ENCODE measurements around the gene NEO1. TPM values are rescaled to one million over a fixed set of nuclear protein-coding genes. Genes with fewer than 3 reads are reported as not detected.

The NEO1 gene
- total RNA-seq, 1 experiment from 2014 or later: 41.8 TPM

DNA sequence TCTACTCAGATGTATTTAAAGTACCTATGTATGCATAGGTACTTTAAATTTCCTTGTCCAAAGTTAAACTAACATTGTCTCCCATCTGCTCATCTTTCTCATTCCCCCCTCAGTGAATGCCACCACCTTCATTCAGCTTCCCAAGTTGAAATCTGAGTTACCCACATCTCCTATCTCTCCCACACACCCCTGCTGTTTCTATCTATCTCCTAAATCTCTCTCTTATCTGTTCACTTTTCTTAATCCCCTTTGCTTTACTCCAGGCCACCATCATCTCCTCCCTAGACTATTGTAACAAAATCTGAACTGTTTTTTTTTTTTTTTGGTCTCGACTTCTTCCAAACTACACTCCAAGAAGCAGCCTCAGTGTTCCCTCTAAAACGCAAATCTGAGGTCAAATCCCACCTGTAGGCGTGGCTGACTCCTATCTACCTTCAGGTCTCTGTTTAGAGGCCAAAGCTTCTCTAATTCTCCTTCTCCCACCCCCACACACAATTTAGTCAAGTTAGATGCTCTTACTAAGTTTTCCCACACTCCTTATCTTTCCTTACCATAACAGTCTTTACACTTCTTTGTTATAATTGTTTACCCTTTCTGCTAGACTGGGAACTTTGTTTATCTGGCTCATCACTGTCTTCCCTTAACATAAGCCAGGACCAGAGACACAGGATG, 3.5 kb upstream of the NEO1 start:
- H2BK120ac ChIP-seq (ENCODE audit: low read depth, low read length, poor library complexity, severe bottlenecking): no peak overlapping the region
- no peak overlapping the region for H3K4me2 ChIP-seq (ENCODE audit: insufficient read depth, insufficient read length, low read length)

More for the DNA sequence above, 3.5 kb upstream of the NEO1 start:
- H3K9me3 Mint-ChIP-seq: no peaks in the 10 kb centered on the region; a peak in 1 of 5 replicates
- WGBS (ENCODE audit: extremely low coverage, insufficient read length, low lambda C conversion rate): no CpG with 5 or more reads among the region's 3 CpGs
- TF ChIP-seq, protein P1, sequence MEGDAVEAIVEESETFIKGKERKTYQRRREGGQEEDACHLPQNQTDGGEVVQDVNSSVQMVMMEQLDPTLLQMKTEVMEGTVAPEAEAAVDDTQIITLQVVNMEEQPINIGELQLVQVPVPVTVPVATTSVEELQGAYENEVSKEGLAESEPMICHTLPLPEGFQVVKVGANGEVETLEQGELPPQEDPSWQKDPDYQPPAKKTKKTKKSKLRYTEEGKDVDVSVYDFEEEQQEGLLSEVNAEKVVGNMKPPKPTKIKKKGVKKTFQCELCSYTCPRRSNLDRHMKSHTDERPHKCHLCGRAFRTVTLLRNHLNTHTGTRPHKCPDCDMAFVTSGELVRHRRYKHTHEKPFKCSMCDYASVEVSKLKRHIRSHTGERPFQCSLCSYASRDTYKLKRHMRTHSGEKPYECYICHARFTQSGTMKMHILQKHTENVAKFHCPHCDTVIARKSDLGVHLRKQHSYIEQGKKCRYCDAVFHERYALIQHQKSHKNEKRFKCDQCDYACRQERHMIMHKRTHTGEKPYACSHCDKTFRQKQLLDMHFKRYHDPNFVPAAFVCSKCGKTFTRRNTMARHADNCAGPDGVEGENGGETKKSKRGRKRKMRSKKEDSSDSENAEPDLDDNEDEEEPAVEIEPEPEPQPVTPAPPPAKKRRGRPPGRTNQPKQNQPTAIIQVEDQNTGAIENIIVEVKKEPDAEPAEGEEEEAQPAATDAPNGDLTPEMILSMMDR (conservative IDR thresholded peaks at IDR 0.05): no peak
- no peak overlapping the region for H3K18ac ChIP-seq (ENCODE audit: insufficient read length, low read depth, low read length)
- H3K27me3 ChIP-seq (ENCODE audit: insufficient read depth, low read length): no peaks in the 10 kb centered on the region
- peaks cover 20 to 24% of the 10 kb centered on the region in 2 experiments for H3K4me1 Mint-ChIP-seq
- H3K36me3 Mint-ChIP-seq (ENCODE audit: insufficient read depth in 1 of 3, low read depth in 3 of 3): no peaks in the 10 kb centered on the region
- H4K8ac ChIP-seq (replicated peaks; ENCODE audit: insufficient read length, low read depth, low read length): no peak overlapping the region
- no peaks in the 10 kb centered on the region for H3K79me1 ChIP-seq (ENCODE audit: insufficient read depth, low read depth, low read length, poor library complexity, severe bottlenecking)
- no peak overlapping the region for H3K27ac Mint-ChIP-seq
- no peak overlapping the region for H2BK15ac ChIP-seq (ENCODE audit: low read depth, low read length)
- H3K79me2 ChIP-seq (ENCODE audit: insufficient read depth, low read length): no peaks in the 10 kb centered on the region
- H4K20me1 ChIP-seq (ENCODE audit: control insufficient read depth, insufficient read depth, insufficient read length): no peaks in the 10 kb centered on the region
- H4K91ac ChIP-seq (ENCODE audit: insufficient read length, low read depth, low read length): no peak overlapping the region
- H2BK20ac ChIP-seq (ENCODE audit: low read depth, low read length, poor library complexity, severe bottlenecking): no peak overlapping the region
- no peak for DNase-seq
- no peak overlapping the region for H2BK5ac ChIP-seq (ENCODE audit: insufficient read length, low read length)
- no peak overlapping the region for H3K4me3 Mint-ChIP-seq
- H2AK5ac ChIP-seq (ENCODE audit: insufficient read length, low read length): no peak overlapping the region
- peaks cover 7% of the 10 kb centered on the region for H3K23me2 ChIP-seq (ENCODE audit: insufficient read length, low read depth, low read length, poor library complexity, severe bottlenecking)
- no peak overlapping the region for H3K9ac ChIP-seq (ENCODE audit: extremely low read depth, insufficient read length, low read length)
- H3K4ac ChIP-seq (ENCODE audit: low read depth, low read length): no peak overlapping the region
- H2AFZ ChIP-seq (ENCODE audit: low read length): no peak overlapping the region
- H3K14ac ChIP-seq (ENCODE audit: insufficient read depth, low read length): no peak overlapping the region
- H3K23ac ChIP-seq (ENCODE audit: insufficient read length, low read depth, low read length): no peak overlapping the region
- H3K9me3 ChIP-seq (ENCODE audit: control insufficient read depth, low read depth, low read length): no peaks in the 10 kb centered on the region
- H3K27me3 Mint-ChIP-seq (ENCODE audit: low read depth): no peaks in the 10 kb centered on the region; the same call in 1 of the 2 replicates
- no peak overlapping the region for H4K5ac ChIP-seq (ENCODE audit: insufficient read length, low read depth, low read length)
- no peak overlapping the region for H3K56ac ChIP-seq (ENCODE audit: insufficient read length, low read depth, low read length)
- no peak overlapping the region for H2BK12ac ChIP-seq (ENCODE audit: insufficient read length, low read depth, low read length)
- H3T11ph ChIP-seq (ENCODE audit: low read length): no peak overlapping the region
- no peaks in the 10 kb centered on the region for H3K4me1 ChIP-seq (ENCODE audit: insufficient read depth, low read length)
- no peak overlapping the region for H3K27ac ChIP-seq (ENCODE audit: insufficient read length, low read depth, low read length)

All from H9 (cell line).